GM23248 (cell line): ENCODE data around the gene CSNK1G1. TPM values are rescaled to one million over a fixed set of nuclear protein-coding genes. Genes with fewer than 3 reads are reported as not detected.
"Not testable (repeated sequence)": the region's sequence is repeated elsewhere in the genome, so short reads cannot be mapped to it uniquely, and the experiment has no call there.

Experiments used
- DNase-seq: peaks from one replicate; pipeline ENCODE4 v3.0.0-alpha.2; 2015
- H2AFZ ChIP-seq: fragments of 200-600 bp; sonication (generic); 2 replicates; pipeline ENCODE4 v1.6.1; 2016; ENCODE audit warnings: antibody characterized with exemption
- H3F3A ChIP-seq: fragments of 200-600 bp; sonication (generic); 2 replicates; pipeline ENCODE4 v1.6.1; 2016; ENCODE audit warnings: mild to moderate bottlenecking, antibody characterized with exemption, mixed run types; ENCODE audit not compliant: insufficient read depth
- H3K27ac ChIP-seq: fragments of 200-600 bp; sonication (generic); 2 replicates; pipeline ENCODE4 v1.5.1; 2016; ENCODE audit warnings: mild to moderate bottlenecking
- H3K27me3 ChIP-seq: fragments of 200-600 bp; sonication (generic); replicated peaks from 2 replicates; pipeline ENCODE4 v1.6.1; 2016; ENCODE audit warnings: mild to moderate bottlenecking; ENCODE audit not compliant: insufficient read depth
- H3K36me3 ChIP-seq: fragments of 200-600 bp; sonication (generic); 2 replicates; pipeline ENCODE4 v1.6.1; 2016; ENCODE audit warnings: low read depth, mild to moderate bottlenecking
- H3K4me1 ChIP-seq: fragments of 200-600 bp; sonication (generic); 2 replicates; pipeline ENCODE4 v1.6.1; 2016; ENCODE audit warnings: mild to moderate bottlenecking; ENCODE audit not compliant: insufficient read depth
- H3K4me2 ChIP-seq: fragments of 200-600 bp; sonication (generic); one replicate; pipeline ENCODE4 v1.6.1; 2016; ENCODE audit warnings: mild to moderate bottlenecking; ENCODE audit not compliant: unreplicated experiment
- H3K4me3 ChIP-seq: fragments of 200-600 bp; sonication (generic); 2 replicates; pipeline ENCODE4 v1.5.1; 2016; ENCODE audit warnings: mild to moderate bottlenecking
- H3K79me2 ChIP-seq: fragments of 200-600 bp; sonication (generic); 2 replicates; pipeline ENCODE4 v1.6.1; 2016; ENCODE audit warnings: mild to moderate bottlenecking; ENCODE audit not compliant: insufficient read depth
- H3K9ac ChIP-seq: fragments of 200-600 bp; sonication (generic); 2 replicates; pipeline ENCODE4 v1.6.1; 2016; ENCODE audit warnings: mild to moderate bottlenecking
- H3K9me2 ChIP-seq: fragments of 200-600 bp; sonication (generic); 2 replicates; pipeline ENCODE4 v1.6.1; 2016; ENCODE audit warnings: mixed run types, mild to moderate bottlenecking, moderate library complexity; ENCODE audit not compliant: insufficient read depth
- H3K9me3 ChIP-seq: fragments of 200-600 bp; sonication (generic); one replicate; pipeline ENCODE4 v1.6.1; 2017; ENCODE audit warnings: low read depth
- H4K20me1 ChIP-seq: fragments of 200-600 bp; sonication (generic); 2 replicates; pipeline ENCODE4 v1.6.0; 2016; ENCODE audit not compliant: insufficient read depth
- EZH2 ChIP-seq: fragments of 200-600 bp; sonication (generic); IDR thresholded peaks from 2 replicates; pipeline ENCODE4 v1.6.1; 2018; ENCODE audit warnings: antibody characterized with exemption, mild to moderate bottlenecking; ENCODE audit not compliant: insufficient read depth, poor library complexity, severe bottlenecking
- EZH2phosphoT487 ChIP-seq: fragments of 200-600 bp; sonication (generic); IDR thresholded peaks from 2 replicates; pipeline ENCODE4 v1.6.1; 2018; ENCODE audit warnings: antibody characterized with exemption, moderate library complexity, mild to moderate bottlenecking, low read depth; ENCODE audit not compliant: insufficient read depth
- WGBS, 2 experiments: methylation state at CpG; one replicate each; pipeline ENCODE4 v1.1.6; 2015 to 2017; ENCODE audit warnings: low lambda C conversion rate in 2 of 2, low coverage in 1 of 2; ENCODE audit errors: missing lambda C conversion rate in 2 of 2; 5-methylcytosine and 5-hydroxymethylcytosine counted together
- in situ Hi-C: fragments of 300-500 bp; cut with MboI; formaldehyde crosslinking; loops from 2 replicates; pipeline ENCODE4 v1.15.0; 2020
- polyA plus RNA-seq: library from polyadenylated mRNA; unstranded; fragments of >200 nt; fragmentation: Nextera tagmentation; extraction: Ambion mirVana; gene quantifications from 2 replicates; pipeline ENCODE4 v1.2.1, GENCODE V29; 2016
- total RNA-seq: library from RNA; depleted of rRNA; stranded (reverse); fragments of >200 nt; shearing (Covaris generic); gene quantifications from 2 replicates; pipeline ENCODE4 v1.2.3, GENCODE V29; 2014

CSNK1G1 gene
- total and polyA plus RNA-seq, 2 experiments from 2014 or later = 14.8 to 17.1 TPM

DNA sequence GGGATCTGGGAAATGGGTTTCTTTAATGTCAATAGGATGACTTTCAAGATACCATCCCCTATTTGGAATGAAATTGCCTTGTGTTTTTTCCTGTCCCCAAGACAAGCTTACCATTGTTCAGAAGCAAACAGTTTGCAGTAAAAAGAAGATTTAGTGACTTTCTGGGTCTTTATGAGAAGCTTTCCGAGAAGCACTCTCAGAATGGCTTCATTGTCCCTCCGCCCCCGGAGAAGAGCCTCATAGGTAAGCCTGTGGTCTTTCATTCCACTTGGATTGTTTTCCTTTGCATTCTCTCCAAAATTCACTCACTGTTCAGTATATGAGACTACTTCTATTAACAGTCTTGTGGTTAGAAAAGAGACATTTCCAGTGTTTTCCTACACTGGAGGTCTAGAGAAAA, 230.0 kb downstream of the CSNK1G1 start:
- no peak for DNase-seq
- H3K36me3 ChIP-seq = peaks cover 70% of the 10 kb centered on the region
- H3K27me3 ChIP-seq = no peaks in the 10 kb centered on the region
- no peak overlapping the region for H3K27ac ChIP-seq
- TF ChIP-seq EZH2 (no peak), EZH2phosphoT487 (no peak)
- H3F3A ChIP-seq = no peaks in the 10 kb centered on the region
- WGBS, 2 experiments = 65 to 67% methylated on average over 3 of the region's 3 CpGs
- H3K79me2 ChIP-seq = no peaks in the 10 kb centered on the region
- no peaks in the 10 kb centered on the region for H3K9me2 ChIP-seq
- no peak overlapping the region for H3K4me3 ChIP-seq
- no peaks in the 10 kb centered on the region for H3K9me3 ChIP-seq
- H3K4me2 ChIP-seq = no peak overlapping the region
- in situ Hi-C loops = no loop called here
- no peaks in the 10 kb centered on the region for H4K20me1 ChIP-seq
- H3K4me1 ChIP-seq = no peaks in the 10 kb centered on the region
- no peak overlapping the region for H3K9ac ChIP-seq
- H2AFZ ChIP-seq = no peak overlapping the region

DNA sequence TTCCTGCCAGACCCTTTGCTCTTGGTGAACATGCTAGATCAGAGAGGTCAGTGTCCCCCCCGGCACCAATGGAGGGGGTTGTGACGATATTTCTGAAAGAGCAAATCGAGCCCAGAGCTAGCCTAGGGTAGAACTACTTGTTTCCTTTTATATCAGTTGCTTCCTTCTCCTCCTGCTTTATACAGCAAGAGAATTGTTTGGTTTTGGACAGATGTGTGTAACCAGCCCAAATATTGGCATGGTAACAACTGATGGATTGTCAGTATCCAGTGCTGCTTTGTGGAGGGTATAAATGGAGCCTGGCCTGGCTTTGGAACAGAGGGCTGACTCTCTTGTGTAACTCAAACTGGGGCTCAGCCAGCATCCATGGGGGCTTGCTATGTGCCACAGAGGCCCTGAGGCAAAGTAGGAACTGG, 233.0 kb downstream of the CSNK1G1 start:
- DNase-seq = no peak

DNA sequence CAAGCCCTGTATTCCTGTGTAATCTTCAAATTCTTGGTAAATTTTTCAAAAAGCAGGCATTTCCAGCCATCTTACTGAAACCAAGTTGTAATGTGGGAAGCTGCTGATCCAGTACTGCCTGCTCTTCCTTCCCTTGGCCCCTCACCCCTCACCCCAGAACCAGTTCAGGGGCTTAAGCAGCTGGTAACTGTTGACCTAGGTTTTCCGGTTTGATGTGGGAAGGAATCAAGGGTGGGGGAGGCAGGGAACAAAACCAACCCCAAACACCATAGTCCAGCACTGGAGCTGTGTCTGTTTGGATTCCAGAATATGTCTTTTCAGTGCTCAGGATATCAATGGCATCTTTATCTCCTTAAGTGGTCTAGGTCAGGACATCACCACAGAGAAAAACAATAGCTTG, 233.5 kb downstream of the CSNK1G1 start:
- H2AFZ ChIP-seq = no peak overlapping the region
- no peaks in the 10 kb centered on the region for H4K20me1 ChIP-seq
- no peak for DNase-seq
- H3K9me2 ChIP-seq = no peaks in the 10 kb centered on the region
- no peaks in the 10 kb centered on the region for H3F3A ChIP-seq
- no peak overlapping the region for H3K4me2 ChIP-seq
- no peak for TF ChIP-seq EZH2phosphoT487
- no peak for TF ChIP-seq EZH2
- 100% methylated on average over 1 of the region's 1 CpG for WGBS, 2 experiments
- no peak overlapping the region for H3K9ac ChIP-seq
- H3K9me3 ChIP-seq = no peaks in the 10 kb centered on the region
- no peak overlapping the region for H3K27ac ChIP-seq
- H3K4me3 ChIP-seq = no peak overlapping the region
- H3K36me3 ChIP-seq = peaks cover 61% of the 10 kb centered on the region
- H3K79me2 ChIP-seq = 0 out of 2 replicates have a peak, but pooled peaks cover 14% of the 10 kb centered on the region
- H3K27me3 ChIP-seq = no peaks in the 10 kb centered on the region
- in situ Hi-C loops = no loop called here
- H3K4me1 ChIP-seq = no peaks in the 10 kb centered on the region

More for the DNA sequence above, 233.0 kb downstream of the CSNK1G1 start:
- Histone ChIP-seq H3K27ac (no peak overlapping the region), H3K4me1 (no peaks in the 10 kb centered on the region), H3K36me3 (peaks cover 66% of the 10 kb centered on the region), H3K9ac (no peak overlapping the region), H3K27me3 (no peaks in the 10 kb centered on the region), H2AFZ (no peak overlapping the region), H3K79me2 (0 out of 2 replicates have a peak, but pooled peaks cover 12% of the 10 kb centered on the region), H3K9me3 (no peaks in the 10 kb centered on the region), H3K9me2 (no peaks in the 10 kb centered on the region), H3F3A (no peaks in the 10 kb centered on the region), H3K4me3 (no peak overlapping the region), H3K4me2 (no peak overlapping the region), H4K20me1 (no peaks in the 10 kb centered on the region)
- 100% methylated on average over 3 of the region's 3 CpGs for WGBS, 2 experiments
- in situ Hi-C loops = no loop called here
- TF ChIP-seq EZH2phosphoT487 = no peak
- TF ChIP-seq EZH2 = no peak

DNA sequence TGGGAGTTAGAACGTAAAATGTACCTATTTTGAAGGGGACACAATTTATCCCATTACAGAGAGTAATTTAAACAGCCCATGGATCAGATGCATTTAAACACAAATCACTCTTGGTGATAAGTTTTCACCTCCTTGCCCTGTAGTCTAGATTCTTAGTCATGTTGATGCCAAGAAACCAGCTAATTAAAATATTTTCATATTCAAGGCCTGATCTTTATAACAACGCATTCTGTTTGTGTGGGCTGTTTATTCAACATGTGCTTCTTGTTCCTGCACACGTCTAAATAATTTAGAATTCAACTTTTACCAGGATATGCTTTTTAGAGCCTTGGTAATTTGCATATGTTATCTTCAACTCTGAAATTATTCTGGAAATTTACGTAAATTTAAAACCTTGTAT, 234.4 kb downstream of the CSNK1G1 start:
- Histone ChIP-seq H4K20me1 (no peaks in the 10 kb centered on the region), H3K4me2 (no peak overlapping the region), H2AFZ (no peak overlapping the region), H3K36me3 (peaks cover 53% of the 10 kb centered on the region), H3K27me3 (no peaks in the 10 kb centered on the region), H3K27ac (no peak overlapping the region), H3K9me3 (no peaks in the 10 kb centered on the region), H3K9ac (no peak overlapping the region), H3K4me3 (no peak overlapping the region), H3K4me1 (no peaks in the 10 kb centered on the region), H3K9me2 (no peaks in the 10 kb centered on the region), H3F3A (no peaks in the 10 kb centered on the region), H3K79me2 (peaks cover 20% of the 10 kb centered on the region; the same call in 1 of the 2 replicates)
- WGBS, 2 experiments = 78 to 82% methylated on average over 4 of the region's 4 CpGs
- DNase-seq = no peak
- in situ Hi-C loops = no loop called here
- TF ChIP-seq EZH2 = no peak
- TF ChIP-seq EZH2phosphoT487 = no peak

DNA sequence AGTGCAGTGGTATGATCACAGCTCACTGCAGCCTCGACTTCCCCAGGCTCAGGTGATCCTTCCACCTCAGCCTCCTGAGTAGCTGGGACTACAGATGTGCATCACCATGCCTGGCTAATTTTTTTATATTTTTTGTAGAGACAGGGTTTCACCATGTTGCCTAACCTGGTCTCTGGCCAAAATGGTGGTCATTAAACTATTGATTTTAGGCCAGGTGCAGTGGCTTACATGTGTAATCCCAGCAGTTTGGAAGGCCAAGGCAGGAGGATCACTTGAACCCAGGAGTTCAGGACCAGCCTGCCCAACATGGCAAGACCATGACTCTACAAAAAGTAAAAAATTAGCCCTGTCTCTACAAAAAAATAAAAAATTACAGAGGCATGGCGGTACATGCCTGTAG, 235.7 kb downstream of the CSNK1G1 start:
- H3K27ac ChIP-seq, H2AFZ ChIP-seq, H4K20me1 ChIP-seq, H3K4me3 ChIP-seq, H3K9ac ChIP-seq, H3K9me3 ChIP-seq, H3K27me3 ChIP-seq, H3K9me2 ChIP-seq, DNase-seq, H3K4me2 ChIP-seq, H3F3A ChIP-seq, H3K4me1 ChIP-seq, in situ Hi-C loops: not testable (repeated sequence)
- Histone ChIP-seq H3K36me3 (peaks cover 58% of the 10 kb centered on the region), H3K79me2 (peaks cover 29% of the 10 kb centered on the region)
- 96 to 100% methylated on average over 2 of the region's 2 CpGs for WGBS, 2 experiments
